Bronchial epithelial cell (primary cell): ENCODE data around the gene GLI3. TPM values are rescaled to one million over a fixed set of nuclear protein-coding genes. Genes with fewer than 3 reads are reported as not detected.

ENCODE experiments used
- DNase-seq: peaks from one replicate; pipeline ENCODE4 v3.0.0-alpha.2; 2010; ENCODE audit warnings: low read depth
- FAIRE-seq: peaks from 2 replicates; lab custom pipeline; 2011; peaks lifted over from hg19 to GRCh38; lab: Jason Lieb, UNC
- H3K27me3 ChIP-seq: 2 replicates; pipeline ENCODE4 v1.5.1; 2011; ENCODE audit warnings: low read length; ENCODE audit not compliant: control insufficient read depth, insufficient read depth
- H3K36me3 ChIP-seq: 2 replicates; pipeline ENCODE4 v1.5.1; 2011; ENCODE audit warnings: low read length; ENCODE audit not compliant: control insufficient read depth, insufficient read depth
- H3K4me3 ChIP-seq: 2 replicates; pipeline ENCODE4 v1.5.1; 2011; ENCODE audit warnings: mild to moderate bottlenecking, low read depth, low read length, control low read depth
- CTCF ChIP-seq: IDR thresholded peaks from 2 replicates; pipeline ENCODE4 v1.5.1; 2011; ENCODE audit warnings: mild to moderate bottlenecking, moderate library complexity, low read length, control low read depth, inconsistent platforms; ENCODE audit not compliant: insufficient read depth, severe bottlenecking
- total RNA-seq: library from RNA; depleted of rRNA; stranded (reverse); fragments of >200 nt; gene quantifications from 2 replicates; pipeline ENCODE4 v1.2.1, GENCODE V29; 2014

The GLI3 gene
- total RNA-seq, 1 donor from 2014 or later: 1.3 TPM

GRCh38 chr7:42272793-42273665, 36.0 kb upstream of the GLI3 start:
- no peak overlapping the region for H3K4me3 ChIP-seq
- FAIRE-seq (peak; percentile 98), DNase-seq (peak; percentile 84)
- peak; percentile 79 for TF ChIP-seq CTCF
- no peaks in the 10 kb centered on the region for H3K36me3 ChIP-seq
- no peaks in the 10 kb centered on the region for H3K27me3 ChIP-seq

- FAIRE-seq: no peak
- TF ChIP-seq CTCF: no peak
- Histone ChIP-seq H3K4me3 (no peak overlapping the region), H3K27me3 (no peaks in the 10 kb centered on the region), H3K36me3 (no peaks in the 10 kb centered on the region)
- DNase-seq: no peak
Measured at GRCh38 chr7:42269161-42269560, 32.2 kb upstream of the GLI3 start.

GRCh38 chr7:42264702-42265101, 27.7 kb upstream of the GLI3 start:
- FAIRE-seq: no peak
- H3K36me3 ChIP-seq: no peaks in the 10 kb centered on the region
- no peak for DNase-seq
- no peaks in the 10 kb centered on the region for H3K27me3 ChIP-seq
- no peak for TF ChIP-seq CTCF
- H3K4me3 ChIP-seq: no peak overlapping the region

- Histone ChIP-seq H3K36me3 (no peaks in the 10 kb centered on the region), H3K4me3 (no peak overlapping the region), H3K27me3 (no peaks in the 10 kb centered on the region)
- no peak for TF ChIP-seq CTCF
- FAIRE-seq (no peak), DNase-seq (no peak)
Measured at GRCh38 chr7:42263971-42264370, 27.0 kb upstream of the GLI3 start.

- TF ChIP-seq CTCF: no peak
- Histone ChIP-seq H3K36me3 (no peaks in the 10 kb centered on the region), H3K4me3 (no peak overlapping the region), H3K27me3 (no peaks in the 10 kb centered on the region)
- DNase-seq: peak; percentile 88
- FAIRE-seq: no peak
Measured at GRCh38 chr7:42262964-42263363, 26.0 kb upstream of the GLI3 start.
